ENCODE measurements around the gene OR14A2.
"Not testable (repeated sequence)": the region's sequence is repeated elsewhere in the genome, so short reads cannot be mapped to it uniquely, and the experiment has no call there.

The OR14A2 gene

GRCh38 chr1:247748041-247748440, at the start of gene OR14A2:
OR14A2 (minus strand) TSS chr1:247748141.
- DNase-seq, result no peak

GRCh38 chr1:247797518-247797917, 49.6 kb upstream of the OR14A2 start:
- no peak for DNase-seq

- no peak for DNase-seq
Observed at GRCh38 chr1:247769603-247770002, 21.7 kb upstream of the OR14A2 start.

DNA sequence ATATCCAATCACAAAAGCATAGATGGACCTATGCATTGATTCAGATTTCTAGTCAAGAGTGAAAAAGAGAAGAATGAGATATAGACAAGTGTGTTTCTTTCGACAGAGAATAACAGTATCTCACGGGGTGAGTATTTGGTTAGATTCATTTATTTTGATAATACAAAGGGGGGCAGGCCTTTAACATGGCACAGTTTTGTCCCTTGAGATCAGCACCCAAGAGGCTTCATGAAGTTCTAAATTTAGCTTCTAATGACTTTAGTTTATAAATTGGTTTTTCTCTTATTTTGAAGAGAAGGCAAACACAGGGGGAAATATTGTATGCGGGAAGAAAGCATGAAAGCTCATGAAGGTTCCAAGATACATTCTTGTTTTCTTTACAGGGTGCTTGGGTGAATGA, 12.5 kb upstream of the OR14A2 start, which contains the start of gene OR1C1:
OR1C1 (minus strand) TSS at position 101 of the 400 bp plus-strand sequence. CDS start 2,150 bp downstream, outside the sequence.
- DNase-seq, result no peak

GRCh38 chr1:247754311-247754710, 6.4 kb upstream of the OR14A2 start:
- DNase-seq, result not testable (repeated sequence)

GRCh38 chr1:247749870-247750269, 1.9 kb upstream of the OR14A2 start:
- DNase-seq, result no peak

DNA sequence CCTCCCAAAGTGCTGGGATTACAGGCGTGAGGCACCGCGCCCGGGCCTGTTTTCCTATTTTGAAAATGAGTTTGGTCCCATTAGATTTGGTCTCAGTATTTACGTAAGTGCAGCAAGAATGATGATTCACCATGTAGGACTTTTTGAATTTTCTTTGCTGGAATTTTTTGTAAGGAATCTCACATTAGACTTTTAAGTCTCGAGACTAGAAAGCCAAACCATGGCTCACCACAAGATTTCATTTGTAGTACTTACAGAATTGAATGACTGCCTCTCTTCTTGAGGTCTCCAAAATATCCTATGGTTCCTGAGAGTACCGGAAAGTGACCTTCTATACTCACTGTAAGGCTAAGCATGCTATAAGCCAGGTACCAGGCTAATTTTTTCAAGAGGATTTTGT, 325 bp downstream of the OR14A2 start:
- no peak for DNase-seq

GRCh38 chr1:247746391-247746935, 1.5 kb downstream of the OR14A2 start:
- no peak for DNase-seq

- not testable (repeated sequence) for DNase-seq
Observed at GRCh38 chr1:247742215-247742760, 5.7 kb downstream of the OR14A2 start.

DNA sequence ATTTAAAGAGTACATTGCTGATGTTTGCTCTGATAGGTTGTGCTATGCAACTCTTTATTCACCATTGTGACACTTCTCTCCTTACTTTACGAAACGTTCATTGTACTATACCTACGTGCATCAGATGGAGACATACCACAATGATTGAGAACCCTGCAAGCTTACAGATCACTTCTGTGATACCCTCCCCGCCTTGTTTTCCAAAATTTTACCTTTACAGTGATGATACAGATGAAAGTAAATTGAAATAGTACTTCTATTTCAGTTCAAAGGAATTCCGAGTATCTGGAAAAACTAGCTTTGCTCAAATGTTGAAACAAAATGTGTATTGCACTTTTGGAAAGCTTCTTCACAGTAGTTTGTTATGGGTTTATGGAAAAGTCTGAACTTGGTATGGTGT, 6.2 kb downstream of the OR14A2 start:
- DNase-seq, result no peak

- no peak for DNase-seq
Observed at GRCh38 chr1:247740721-247741120, 7.2 kb downstream of the OR14A2 start.

GRCh38 chr1:247738315-247738714, 9.6 kb downstream of the OR14A2 start, which contains the start of gene OR14K1:
OR14K1 (plus strand) TSS chr1:247738615; CDS start chr1:247738615, 0 bp downstream.
- no peak for DNase-seq

- DNase-seq, result no peak
Observed at GRCh38 chr1:247721222-247721621, 26.7 kb downstream of the OR14A2 start.

DNA sequence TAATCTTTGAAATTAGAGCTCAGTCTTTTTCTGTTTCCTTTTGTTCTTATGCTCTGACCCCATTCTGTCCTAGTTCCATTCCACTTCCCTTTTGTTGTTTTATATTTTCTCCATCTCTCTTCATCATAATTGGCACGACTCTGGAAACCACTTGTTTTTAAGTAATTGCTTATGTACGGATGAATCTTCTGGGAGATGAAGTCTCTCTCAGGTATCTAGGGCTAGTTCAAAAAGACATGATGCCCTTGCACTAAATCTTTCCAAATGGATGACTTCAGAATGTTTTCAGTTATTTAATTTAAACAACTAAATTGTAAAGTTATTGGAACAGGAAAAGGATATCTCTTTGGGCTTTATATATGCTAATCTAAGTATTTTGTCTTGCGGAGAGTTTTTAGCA, 31.4 kb downstream of the OR14A2 start, which contains the start of gene OR6F1:
OR6F1 (minus strand) TSS at position 101 of the 400 bp plus-strand sequence. CDS start 3,891 bp downstream, outside the sequence.
- no peak for DNase-seq

GRCh38 chr1:247713753-247714152, 34.2 kb downstream of the OR14A2 start:
- DNase-seq, result no peak

DNA sequence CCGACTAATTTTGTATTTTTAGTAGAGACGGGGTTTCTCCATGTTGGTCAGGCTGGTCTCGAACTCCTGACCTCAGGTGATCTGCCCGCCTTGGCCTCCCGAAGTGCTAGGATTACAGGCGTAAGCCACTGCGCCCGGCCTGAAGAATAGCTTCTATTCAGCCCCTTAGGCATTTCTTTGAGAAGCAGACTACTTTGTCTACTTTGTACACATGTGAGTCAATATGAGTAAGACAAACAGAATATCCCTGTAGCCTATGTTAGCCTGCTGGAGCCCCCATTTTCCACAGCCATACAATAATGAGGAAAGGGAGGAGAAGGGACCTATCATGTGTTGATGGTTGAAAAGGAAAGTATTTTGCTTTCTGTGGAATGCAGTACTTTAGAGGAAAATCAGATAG, 37.3 kb downstream of the OR14A2 start:
- DNase-seq, result not testable (repeated sequence)

DNA sequence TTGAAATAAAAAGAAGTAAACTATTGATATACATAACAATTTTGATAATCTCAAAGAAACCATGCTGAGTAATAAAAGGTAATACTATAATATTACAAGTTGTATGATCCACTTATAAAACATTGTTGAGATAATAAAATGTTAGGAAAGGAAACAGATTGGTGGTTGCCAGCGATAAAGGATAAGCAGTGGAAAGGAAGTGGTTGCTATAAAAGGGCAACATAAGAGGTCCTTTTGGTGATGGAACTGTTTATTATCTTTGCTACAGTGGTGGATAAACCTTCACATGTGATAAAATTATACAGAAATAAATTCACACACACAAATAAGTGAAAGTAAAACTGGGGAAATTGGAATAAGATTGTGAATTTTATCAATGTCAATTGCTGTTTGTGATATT, 46.6 kb downstream of the OR14A2 start:
- no peak for DNase-seq

GRCh38 chr1:247681288-247681897, 66.5 kb downstream of the OR14A2 start:
- DNase-seq, result no peak

DNA sequence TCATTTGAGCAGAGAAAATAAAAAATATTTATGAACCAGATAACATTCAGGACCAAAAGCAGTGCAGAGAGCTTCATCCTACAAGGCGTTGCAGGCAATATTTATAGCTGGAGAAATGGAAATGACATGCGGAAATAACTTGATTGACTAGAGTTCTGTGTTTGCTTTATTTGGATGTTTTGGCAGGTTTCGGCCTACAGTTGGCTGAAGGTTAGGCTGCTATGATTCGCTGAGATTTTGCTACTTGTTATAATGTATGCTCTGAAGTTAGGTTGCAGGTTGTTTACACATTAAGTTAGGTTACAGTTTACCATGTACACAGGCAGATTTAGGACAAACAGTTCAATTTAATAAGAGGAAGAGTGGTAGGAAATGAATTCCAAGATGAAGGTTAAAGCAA, 67.8 kb downstream of the OR14A2 start:
- DNase-seq, result no peak

DNA sequence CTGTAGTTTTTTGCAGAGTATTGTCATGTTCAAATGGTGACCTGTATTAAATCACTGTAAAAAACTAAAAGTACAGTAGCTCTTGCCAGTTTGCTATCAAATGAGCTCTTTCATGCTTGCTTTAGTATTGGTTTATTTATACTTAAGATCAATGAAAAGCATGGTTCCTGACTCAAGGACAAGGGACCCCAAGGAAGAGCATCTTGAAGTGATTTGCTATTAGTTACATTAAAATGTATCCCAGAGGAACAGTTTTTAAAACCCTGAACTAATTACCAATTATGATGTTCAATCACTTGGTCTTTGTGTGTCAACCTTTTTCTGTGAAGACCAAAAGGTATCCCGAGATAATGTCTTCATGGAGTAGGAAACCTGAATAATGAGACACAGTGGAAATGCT, 68.3 kb downstream of the OR14A2 start, which contains the start of gene OR13G1:
OR13G1 (minus strand) TSS at position 101 of the 400 bp plus-strand sequence. CDS start 6,698 bp downstream, outside the sequence.
- no peak for DNase-seq
